Panc1 (cell line): ENCODE data around the gene RIPK3.

Source experiments
- CTCF ChIP-seq: fragments of 450-650 bp; IDR thresholded peaks from 2 replicates; pipeline ENCODE4 v1.5.1; 2017; ENCODE audit warnings: mild to moderate bottlenecking
- POLR2AphosphoS5 ChIP-seq: IDR thresholded peaks from 2 replicates; pipeline ENCODE4 v1.6.1; 2012; ENCODE audit warnings: mild to moderate bottlenecking, low read depth, low read length, moderate library complexity
- SIN3A ChIP-seq: IDR thresholded peaks from 2 replicates; pipeline ENCODE4 v1.6.1; 2012; ENCODE audit warnings: low read depth, mild to moderate bottlenecking, low read length, moderate library complexity, borderline replicate concordance; ENCODE audit not compliant: insufficient read depth
- TCF7L2 ChIP-seq: IDR thresholded peaks from 2 replicates; pipeline ENCODE4 v1.6.1; 2011; ENCODE audit warnings: mild to moderate bottlenecking, low read depth, low read length, inconsistent platforms
- TF ChIP-seq, protein P1 (sequence below), 2 experiments: IDR thresholded peaks; 2 replicates each; pipeline ENCODE4 v1.6.1; 2011 to 2012; ENCODE audit warnings: low read depth in 2 of 2, control low read depth in 1 of 2, low read length in 1 of 2, mild to moderate bottlenecking in 1 of 2, moderate library complexity in 1 of 2; ENCODE audit not compliant: insufficient read depth in 1 of 2

GRCh38 chr14:24342889-24343288, 3.1 kb upstream of the RIPK3 start:
- TF ChIP-seq CTCF = no peak
- no peak for TF ChIP-seq POLR2AphosphoS5
- TF ChIP-seq, protein P1, sequence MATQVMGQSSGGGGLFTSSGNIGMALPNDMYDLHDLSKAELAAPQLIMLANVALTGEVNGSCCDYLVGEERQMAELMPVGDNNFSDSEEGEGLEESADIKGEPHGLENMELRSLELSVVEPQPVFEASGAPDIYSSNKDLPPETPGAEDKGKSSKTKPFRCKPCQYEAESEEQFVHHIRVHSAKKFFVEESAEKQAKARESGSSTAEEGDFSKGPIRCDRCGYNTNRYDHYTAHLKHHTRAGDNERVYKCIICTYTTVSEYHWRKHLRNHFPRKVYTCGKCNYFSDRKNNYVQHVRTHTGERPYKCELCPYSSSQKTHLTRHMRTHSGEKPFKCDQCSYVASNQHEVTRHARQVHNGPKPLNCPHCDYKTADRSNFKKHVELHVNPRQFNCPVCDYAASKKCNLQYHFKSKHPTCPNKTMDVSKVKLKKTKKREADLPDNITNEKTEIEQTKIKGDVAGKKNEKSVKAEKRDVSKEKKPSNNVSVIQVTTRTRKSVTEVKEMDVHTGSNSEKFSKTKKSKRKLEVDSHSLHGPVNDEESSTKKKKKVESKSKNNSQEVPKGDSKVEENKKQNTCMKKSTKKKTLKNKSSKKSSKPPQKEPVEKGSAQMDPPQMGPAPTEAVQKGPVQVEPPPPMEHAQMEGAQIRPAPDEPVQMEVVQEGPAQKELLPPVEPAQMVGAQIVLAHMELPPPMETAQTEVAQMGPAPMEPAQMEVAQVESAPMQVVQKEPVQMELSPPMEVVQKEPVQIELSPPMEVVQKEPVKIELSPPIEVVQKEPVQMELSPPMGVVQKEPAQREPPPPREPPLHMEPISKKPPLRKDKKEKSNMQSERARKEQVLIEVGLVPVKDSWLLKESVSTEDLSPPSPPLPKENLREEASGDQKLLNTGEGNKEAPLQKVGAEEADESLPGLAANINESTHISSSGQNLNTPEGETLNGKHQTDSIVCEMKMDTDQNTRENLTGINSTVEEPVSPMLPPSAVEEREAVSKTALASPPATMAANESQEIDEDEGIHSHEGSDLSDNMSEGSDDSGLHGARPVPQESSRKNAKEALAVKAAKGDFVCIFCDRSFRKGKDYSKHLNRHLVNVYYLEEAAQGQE (IDR thresholded peaks at IDR 0.05; ENCODE audit: insufficient read depth in 1 of 2, low read depth in 2 of 2, low read length in 1 of 2) = no peak
- no peak for TF ChIP-seq TCF7L2
- TF ChIP-seq SIN3A = no peak
